B cell (primary cell): ENCODE measurements around the gene SEC24A. TPM values are rescaled to one million over a fixed set of nuclear protein-coding genes. Genes with fewer than 3 reads are reported as not detected.

Source experiments
- ATAC-seq: fragments of 200-7000 bp; cut with Tn5 transposase; one replicate; pipeline ENCODE4 v1.10.0; 2021; ENCODE audit warnings: low read depth, mild to moderate bottlenecking, moderate number of reproducible peaks, moderate library complexity
- CTCF ChIA-PET: fragments of 350-600 bp; sonication (Branson Sonifier 250); formaldehyde crosslinking; loops from one replicate; lab custom pipeline; 2021; ENCODE audit warnings: antibody characterized with exemption, inconsistent platforms; lab: Charles Lee
- POLR2A ChIA-PET: fragments of 350-600 bp; sonication (Branson Sonifier 250); formaldehyde crosslinking; loops from one replicate; lab custom pipeline; 2021; ENCODE audit warnings: antibody characterized with exemption; lab: Charles Lee
- DNase-seq: peaks from one replicate; pipeline ENCODE4 v3.0.0; 2013
- H2AFZ ChIP-seq: 2 replicates; pipeline ENCODE4 v1.6.1; 2012; ENCODE audit warnings: mild to moderate bottlenecking, low read depth, low read length; ENCODE audit not compliant: insufficient read depth, poor library complexity, severe bottlenecking
- H3K27ac ChIP-seq, 2 donors: 1 replicate in 1 of 2; 2 replicates in 1 of 2; pipeline ENCODE4 v1.5.1; 2012 to 2013; ENCODE audit warnings: low read length in 2 of 2, mild to moderate bottlenecking in 2 of 2, moderate library complexity in 1 of 2
- H3K27me3 ChIP-seq, 4 experiments: fragments of 200-600 bp in 1 of 4; sonication (generic) in 1 of 4; replicated peaks in 1 of 4; 1 replicate in 2 of 4; 2 replicates in 2 of 4; pipeline versions ENCODE4 v1.6.1 to v1.7.0; 2013 to 2016; ENCODE audit warnings: low read length in 3 of 4, mild to moderate bottlenecking in 2 of 4, mixed read lengths in 1 of 4, moderate library complexity in 1 of 4; ENCODE audit not compliant: insufficient read depth in 4 of 4, control insufficient read depth in 3 of 4; ENCODE audit errors: control extremely low read depth in 1 of 4
- H3K36me3 ChIP-seq, 2 experiments: replicated peaks in 1 of 2; 1 replicate in 1 of 2; 2 replicates in 1 of 2; pipeline versions ENCODE4 v1.6.1 to v1.7.1; 2013; ENCODE audit warnings: low read length in 1 of 2; ENCODE audit not compliant: insufficient read depth in 2 of 2, control insufficient read depth in 1 of 2; ENCODE audit errors: control extremely low read depth in 1 of 2, extremely low read depth in 1 of 2
- H3K4me1 ChIP-seq, 2 donors: fragments of 200-600 bp in 1 of 2; sonication (generic) in 1 of 2; 1 replicate in 1 of 2; 2 replicates in 1 of 2; pipeline versions ENCODE4 v1.5.1 to v1.6.1; 2013 to 2017; ENCODE audit warnings: low read length in 2 of 2; ENCODE audit not compliant: control insufficient read depth in 2 of 2, insufficient read depth in 2 of 2
- H3K4me2 ChIP-seq: replicated peaks from 2 replicates; pipeline ENCODE3; 2012; ENCODE audit warnings: mild to moderate bottlenecking, low read depth, low read length; ENCODE audit not compliant: poor library complexity, severe bottlenecking
- H3K4me3 ChIP-seq, 5 experiments: fragments of 200-600 bp in 1 of 5; sonication (generic) in 1 of 5; 1 replicate in 3 of 5; 2 replicates in 2 of 5; pipeline versions ENCODE4 v1.5.1 to v1.7.0; 2011 to 2016; ENCODE audit warnings: low read length in 4 of 5, mild to moderate bottlenecking in 4 of 5, low read depth in 2 of 5, control low read depth in 1 of 5, moderate library complexity in 1 of 5; ENCODE audit not compliant: insufficient read depth in 1 of 5; ENCODE audit errors: control extremely low read depth in 1 of 5, extremely low read depth in 1 of 5
- H3K79me2 ChIP-seq: fragments of 200-600 bp; sonication (generic); one replicate; pipeline ENCODE4 v1.6.0; 2016; ENCODE audit warnings: low read length; ENCODE audit not compliant: control insufficient read depth, insufficient read depth
- H3K9ac ChIP-seq: fragments of 200-600 bp; sonication (generic); 2 replicates; pipeline ENCODE4 v1.6.1; 2017; ENCODE audit warnings: mild to moderate bottlenecking, low read length, moderate library complexity
- H3K9me3 ChIP-seq, 3 donors: one replicate each; pipeline versions ENCODE4 v1.6.1 to v1.7.1; 2013; ENCODE audit warnings: low read length in 2 of 3; ENCODE audit not compliant: control insufficient read depth in 2 of 3, insufficient read depth in 1 of 3; ENCODE audit errors: control extremely low read depth in 1 of 3
- H4K20me1 ChIP-seq: 2 replicates; pipeline ENCODE4 v1.6.0; 2012; ENCODE audit warnings: mild to moderate bottlenecking, low read length; ENCODE audit not compliant: insufficient read depth, control insufficient read depth, poor library complexity, severe bottlenecking
- H3K27ac Mint-ChIP-seq: one replicate; pipeline ENCODE4 v1.8.0; 2021; ENCODE audit warnings: mixed read lengths
- H3K27me3 Mint-ChIP-seq: one replicate; pipeline ENCODE4 v1.8.0; 2021; ENCODE audit warnings: mixed read lengths
- H3K4me1 Mint-ChIP-seq: one replicate; pipeline ENCODE4 v1.8.0; 2021; ENCODE audit warnings: mixed read lengths
- H3K4me3 Mint-ChIP-seq: one replicate; pipeline ENCODE4 v1.8.0; 2021; ENCODE audit warnings: mixed read lengths
- H3K9me3 Mint-ChIP-seq: one replicate; pipeline ENCODE4 v1.8.0; 2022; ENCODE audit warnings: mixed read lengths; ENCODE audit not compliant: insufficient read depth
- CTCF ChIP-seq: fragments of 200-600 bp; IDR thresholded peaks from one replicate; pipeline ENCODE4 v1.8.0; 2022; ENCODE audit warnings: antibody characterized with exemption, mild to moderate bottlenecking
- EZH2 ChIP-seq: IDR thresholded peaks from 2 replicates; pipeline ENCODE4 v1.6.1; 2012; ENCODE audit warnings: borderline replicate concordance, low read depth, mild to moderate bottlenecking, moderate library complexity, low read length; ENCODE audit not compliant: insufficient read depth, poor library complexity, severe bottlenecking
- WGBS: methylation state at CpG from one replicate; pipeline ENCODE4 v1.1.5; 2013; ENCODE audit warnings: missing lambda C conversion rate; ENCODE audit not compliant: insufficient coverage; 5-methylcytosine and 5-hydroxymethylcytosine counted together
- intact Hi-C: fragments of 100-400 bp; cut with micrococcal nuclease; formaldehyde crosslinking; loops from one replicate; pipeline ENCODE4 v1.10.0; 2022
- polyA plus RNA-seq: library from polyadenylated mRNA; depleted of rRNA; stranded (reverse); fragments of >200 nt; gene quantifications from 2 replicates; pipeline ENCODE4 v1.2.3, GENCODE V29; 2012
- total RNA-seq, 2 donors: library from RNA; stranded (reverse); fragments of 120-200 nt in 1 of 2; gene quantifications; 1 replicate in 1 of 2; 2 replicates in 1 of 2; pipeline versions ENCODE4 v1.2.3 to v1.2.4, GENCODE V29; 2013 to 2022

Gene SEC24A
- total and polyA plus RNA-seq, 2 donors (not counting 1 experiment from before 2014, with no cell fraction given), result 6.9 to 13.0 TPM

- Histone ChIP-seq H3K9ac (no peak overlapping the region), H3K36me3 (peaks cover 0 to 12% of the 10 kb centered on the region in 2 experiments), H3K9me3 (no peaks in the 10 kb centered on the region), H2AFZ (no peak overlapping the region), H3K79me2 (no peaks in the 10 kb centered on the region), H3K4me2 (no peak overlapping the region), H3K27me3 (no peaks in the 10 kb centered on the region), H3K27ac (no peak overlapping the region), H3K4me1 (no peaks in the 10 kb centered on the region), H4K20me1 (no peaks in the 10 kb centered on the region), H3K4me3 (no peak overlapping the region)
- DNase-seq, result no peak
- CTCF ChIA-PET, result no interaction called here
- no peak for ATAC-seq
- intact Hi-C loops, result loop anchor here (5.0 kb wide), 1 partner anchor 1663 kb away; no protein-coding TSS in a partner anchor
- no peaks in the 10 kb centered on the region for H3K9me3 Mint-ChIP-seq
- H3K4me1 Mint-ChIP-seq, result no peaks in the 10 kb centered on the region
- no peaks in the 10 kb centered on the region for H3K27me3 Mint-ChIP-seq
- H3K27ac Mint-ChIP-seq, result no peak overlapping the region
- no CpG with 5 or more reads among the region's 3 CpGs for WGBS
- no peak overlapping the region for H3K4me3 Mint-ChIP-seq
- no peak for TF ChIP-seq EZH2
- no peak for TF ChIP-seq CTCF
- POLR2A ChIA-PET, result no interaction called here
Observed at GRCh38 chr5:134600600-134600999, 48.0 kb upstream of the SEC24A start.

GRCh38 chr5:134603059-134603458, 45.5 kb upstream of the SEC24A start:
- Histone ChIP-seq H2AFZ (no peak overlapping the region), H3K27me3 (no peaks in the 10 kb centered on the region), H4K20me1 (no peaks in the 10 kb centered on the region), H3K4me2 (no peak overlapping the region), H3K9ac (no peak overlapping the region), H3K4me1 (no peaks in the 10 kb centered on the region), H3K9me3 (no peaks in the 10 kb centered on the region), H3K36me3 (peaks cover 0 to 36% of the 10 kb centered on the region in 2 experiments), H3K4me3 (no peak overlapping the region), H3K27ac (no peak overlapping the region), H3K79me2 (no peaks in the 10 kb centered on the region)
- no peak for ATAC-seq
- intact Hi-C loops, result loop anchor here (5.0 kb wide), 1 partner anchor 1666 kb away; no protein-coding TSS in a partner anchor
- CTCF ChIA-PET, result interaction anchor here (3.3 kb wide), 1 partner anchor 16 kb away, joined by 12 read pairs; no protein-coding TSS in a partner anchor
- Mint-ChIP-seq H3K27ac (no peak overlapping the region), H3K9me3 (no peaks in the 10 kb centered on the region), H3K4me1 (no peaks in the 10 kb centered on the region), H3K27me3 (no peaks in the 10 kb centered on the region), H3K4me3 (no peak overlapping the region)
- DNase-seq, result no peak
- no peak for TF ChIP-seq EZH2
- POLR2A ChIA-PET, result no interaction called here
- no CpG with 5 or more reads among the region's 1 CpG for WGBS
